ENCODE data around the gene PDE4B. TPM values are rescaled to one million over a fixed set of nuclear protein-coding genes. Genes with fewer than 3 reads are reported as not detected.

PDE4B gene
- total RNA-seq, 1 donor from 2014 or later, result 7.6 TPM

- H2AFZ ChIP-seq (ENCODE audit: low read depth, low read length), result no peak overlapping the region
- no peak overlapping the region for H3K4me3 ChIP-seq (ENCODE audit: insufficient read depth, low read depth, low read length)
- no peaks in the 10 kb centered on the region for H3K27me3 ChIP-seq (ENCODE audit: insufficient read depth, low read length)
- no peak for TF ChIP-seq CTCF (IDR thresholded peaks at IDR 0.05; ENCODE audit: insufficient read depth, low read depth, low read length)
- no peak for TF ChIP-seq EZH2 (IDR thresholded peaks at IDR 0.05; ENCODE audit: insufficient read depth, low read length)
- H3K9me3 ChIP-seq (ENCODE audit: insufficient read depth, low read depth, low read length), result no peaks in the 10 kb centered on the region
- no peaks in the 10 kb centered on the region for H3K4me1 ChIP-seq (ENCODE audit: insufficient read depth, low read length)
- no peak overlapping the region for H3K27ac Mint-ChIP-seq (ENCODE audit: unreplicated experiment)
- no peak for DNase-seq (ENCODE audit: low read depth)
- H3K9ac ChIP-seq (ENCODE audit: low read length), result no peak overlapping the region
- H3K4me3 Mint-ChIP-seq (ENCODE audit: unreplicated experiment), result no peak overlapping the region
- H3K4me2 ChIP-seq (ENCODE audit: low read length), result no peak overlapping the region
- no peak overlapping the region for H3K27ac ChIP-seq (ENCODE audit: low read depth, low read length)
- no peaks in the 10 kb centered on the region for H3K4me1 Mint-ChIP-seq (ENCODE audit: low read depth, unreplicated experiment)
- H3K36me3 ChIP-seq (ENCODE audit: insufficient read depth, low read length), result no peaks in the 10 kb centered on the region
- no peaks in the 10 kb centered on the region for H3K79me2 ChIP-seq (ENCODE audit: insufficient read depth, low read length)
- H3K27me3 Mint-ChIP-seq (ENCODE audit: low read depth, unreplicated experiment), result no peaks in the 10 kb centered on the region
- no peak for FAIRE-seq
- no peaks in the 10 kb centered on the region for H3K9me3 Mint-ChIP-seq (ENCODE audit: unreplicated experiment)
- H4K20me1 ChIP-seq (ENCODE audit: insufficient read depth, low read length), result no peaks in the 10 kb centered on the region
- H3K36me3 Mint-ChIP-seq (ENCODE audit: low read depth, unreplicated experiment), result peaks cover 3% of the 10 kb centered on the region
These were observed 145.8 kb downstream of the PDE4B start for GRCh38 chr1:65938506-65938905.

GRCh38 chr1:65939191-65939590 lies 146.5 kb downstream of the PDE4B start:
- H3K27me3 Mint-ChIP-seq (ENCODE audit: low read depth, unreplicated experiment), result no peaks in the 10 kb centered on the region
- H3K9me3 Mint-ChIP-seq (ENCODE audit: unreplicated experiment), result no peaks in the 10 kb centered on the region
- no peaks in the 10 kb centered on the region for H3K4me1 Mint-ChIP-seq (ENCODE audit: low read depth, unreplicated experiment)
- Histone ChIP-seq H3K4me1 (ENCODE audit: insufficient read depth, low read length) (no peaks in the 10 kb centered on the region), H3K9ac (ENCODE audit: low read length) (no peak overlapping the region), H3K4me3 (ENCODE audit: insufficient read depth, low read depth, low read length) (no peak overlapping the region), H3K4me2 (ENCODE audit: low read length) (no peak overlapping the region), H3K79me2 (ENCODE audit: insufficient read depth, low read length) (no peaks in the 10 kb centered on the region), H3K36me3 (ENCODE audit: insufficient read depth, low read length) (no peaks in the 10 kb centered on the region), H3K27me3 (ENCODE audit: insufficient read depth, low read length) (no peaks in the 10 kb centered on the region), H2AFZ (ENCODE audit: low read depth, low read length) (no peak overlapping the region), H4K20me1 (ENCODE audit: insufficient read depth, low read length) (no peaks in the 10 kb centered on the region), H3K9me3 (ENCODE audit: insufficient read depth, low read depth, low read length) (no peaks in the 10 kb centered on the region), H3K27ac (ENCODE audit: low read depth, low read length) (no peak overlapping the region)
- no peak overlapping the region for H3K4me3 Mint-ChIP-seq (ENCODE audit: unreplicated experiment)
- no peak for DNase-seq (ENCODE audit: low read depth)
- TF ChIP-seq EZH2 (IDR thresholded peaks at IDR 0.05; ENCODE audit: insufficient read depth, low read length), result no peak
- no peak for TF ChIP-seq CTCF (IDR thresholded peaks at IDR 0.05; ENCODE audit: insufficient read depth, low read depth, low read length)
- no peak for FAIRE-seq
- H3K36me3 Mint-ChIP-seq (ENCODE audit: low read depth, unreplicated experiment), result peaks cover 3% of the 10 kb centered on the region
- H3K27ac Mint-ChIP-seq (ENCODE audit: unreplicated experiment), result no peak overlapping the region

GRCh38 chr1:65939636-65940035 lies 146.9 kb downstream of the PDE4B start:
- Mint-ChIP-seq H3K9me3 (ENCODE audit: unreplicated experiment) (no peaks in the 10 kb centered on the region), H3K4me3 (ENCODE audit: unreplicated experiment) (no peak overlapping the region), H3K36me3 (ENCODE audit: low read depth, unreplicated experiment) (peaks cover 3% of the 10 kb centered on the region), H3K4me1 (ENCODE audit: low read depth, unreplicated experiment) (no peaks in the 10 kb centered on the region), H3K27ac (ENCODE audit: unreplicated experiment) (no peak overlapping the region), H3K27me3 (ENCODE audit: low read depth, unreplicated experiment) (no peaks in the 10 kb centered on the region)
- no peak overlapping the region for H3K4me3 ChIP-seq (ENCODE audit: insufficient read depth, low read depth, low read length)
- no peak for FAIRE-seq
- no peaks in the 10 kb centered on the region for H3K36me3 ChIP-seq (ENCODE audit: insufficient read depth, low read length)
- H3K27me3 ChIP-seq (ENCODE audit: insufficient read depth, low read length), result no peaks in the 10 kb centered on the region
- H3K79me2 ChIP-seq (ENCODE audit: insufficient read depth, low read length), result no peaks in the 10 kb centered on the region
- H3K9me3 ChIP-seq (ENCODE audit: insufficient read depth, low read depth, low read length), result no peaks in the 10 kb centered on the region
- no peak overlapping the region for H2AFZ ChIP-seq (ENCODE audit: low read depth, low read length)
- no peaks in the 10 kb centered on the region for H4K20me1 ChIP-seq (ENCODE audit: insufficient read depth, low read length)
- H3K4me2 ChIP-seq (ENCODE audit: low read length), result no peak overlapping the region
- no peak overlapping the region for H3K9ac ChIP-seq (ENCODE audit: low read length)
- no peaks in the 10 kb centered on the region for H3K4me1 ChIP-seq (ENCODE audit: insufficient read depth, low read length)
- TF ChIP-seq CTCF (IDR thresholded peaks at IDR 0.05; ENCODE audit: insufficient read depth, low read depth, low read length) (no peak), EZH2 (IDR thresholded peaks at IDR 0.05; ENCODE audit: insufficient read depth, low read length) (no peak)
- H3K27ac ChIP-seq (ENCODE audit: low read depth, low read length), result no peak overlapping the region
- DNase-seq (ENCODE audit: low read depth), result no peak
